MM.1S (cell line): ENCODE measurements around the gene ACBD5.

Experiments
- DNase-seq: peaks from one replicate; pipeline ENCODE4 v3.0.0-alpha.2; 2015
- H2AFZ ChIP-seq: fragments of 300-600 bp; sonication (generic); 2 replicates; pipeline ENCODE4 v1.6.0; 2016; ENCODE audit warnings: antibody characterized with exemption, low read length
- H3F3A ChIP-seq: fragments of 300-600 bp; sonication (generic); 2 replicates; pipeline ENCODE4 v1.6.1; 2016; ENCODE audit warnings: mild to moderate bottlenecking, antibody characterized with exemption, low read length, moderate library complexity, mixed read lengths; ENCODE audit not compliant: insufficient read depth
- H3K27ac ChIP-seq: fragments of 300-600 bp; sonication (generic); 2 replicates; pipeline ENCODE4 v1.5.1; 2016; ENCODE audit warnings: mild to moderate bottlenecking, low read length
- H3K27me3 ChIP-seq: fragments of 300-600 bp; sonication (generic); replicated peaks from 2 replicates; pipeline ENCODE4 v1.6.0; 2016; ENCODE audit warnings: low read length; ENCODE audit not compliant: insufficient read depth
- H3K36me3 ChIP-seq: fragments of 300-600 bp; sonication (generic); replicated peaks from 2 replicates; pipeline ENCODE4 v1.6.1; 2016; ENCODE audit warnings: mild to moderate bottlenecking, low read length, mixed read lengths; ENCODE audit not compliant: insufficient read depth
- H3K4me1 ChIP-seq: fragments of 300-600 bp; sonication (generic); 2 replicates; pipeline ENCODE4 v1.6.1; 2016; ENCODE audit warnings: low read length, mixed read lengths
- H3K4me2 ChIP-seq: fragments of 300-600 bp; sonication (generic); 2 replicates; pipeline ENCODE4 v1.6.0; 2016; ENCODE audit warnings: low read depth, low read length
- H3K4me3 ChIP-seq: fragments of 300-600 bp; sonication (generic); 2 replicates; pipeline ENCODE4 v1.5.1; 2016; ENCODE audit warnings: low read length, mixed read lengths
- H3K79me2 ChIP-seq: fragments of 300-600 bp; sonication (generic); 2 replicates; pipeline ENCODE4 v1.6.1; 2016; ENCODE audit warnings: mixed run types, low read length, mixed read lengths
- H3K9ac ChIP-seq: fragments of 300-600 bp; sonication (generic); 2 replicates; pipeline ENCODE4 v1.6.1; 2016; ENCODE audit warnings: low read length, mixed read lengths
- H3K9me2 ChIP-seq: fragments of 300-600 bp; sonication (generic); replicated peaks from 2 replicates; pipeline ENCODE4 v1.6.1; 2016; ENCODE audit warnings: mild to moderate bottlenecking, low read length, mixed read lengths; ENCODE audit not compliant: insufficient read depth
- H3K9me3 ChIP-seq: fragments of 300-600 bp; sonication (generic); replicated peaks from 2 replicates; pipeline ENCODE4 v1.6.1; 2016; ENCODE audit warnings: mild to moderate bottlenecking, low read length, mixed read lengths; ENCODE audit not compliant: insufficient read depth
- H4K20me1 ChIP-seq: fragments of 300-600 bp; sonication (generic); 2 replicates; pipeline ENCODE4 v1.6.1; 2016; ENCODE audit warnings: mild to moderate bottlenecking, low read length, moderate library complexity, mixed read lengths; ENCODE audit not compliant: insufficient read depth
- CTCF ChIP-seq: fragments of 300-600 bp; sonication (generic); IDR thresholded peaks from 2 replicates; pipeline ENCODE4 v1.5.1; 2016; ENCODE audit warnings: antibody characterized with exemption, low read length, mixed read lengths
- EZH2 ChIP-seq: fragments of 300-600 bp; sonication (generic); optimal IDR thresholded peaks from 2 replicates; pipeline ENCODE3; 2017; ENCODE audit warnings: low read depth, mild to moderate bottlenecking, antibody characterized with exemption, low read length, mixed read lengths
- EZH2phosphoT487 ChIP-seq: fragments of 300-600 bp; sonication (generic); IDR thresholded peaks from 2 replicates; pipeline ENCODE4 v1.6.1; 2018; ENCODE audit warnings: antibody characterized with exemption, low read length

The ACBD5 gene

GRCh38 chr10:27247441-27247840 lies 6.8 kb upstream of the ACBD5 start:
- no peak for TF ChIP-seq CTCF
- TF ChIP-seq EZH2 = no peak
- TF ChIP-seq EZH2phosphoT487 = no peak
- no peak overlapping the region for H3K4me2 ChIP-seq
- peaks cover 6% of the 10 kb centered on the region; the same call in 1 of the 2 replicates for H3K4me1 ChIP-seq
- peaks cover 7% of the 10 kb centered on the region for H3K79me2 ChIP-seq
- H3K27ac ChIP-seq = no peak overlapping the region
- peaks cover 8% of the 10 kb centered on the region for H3F3A ChIP-seq
- H3K9me2 ChIP-seq = no peaks in the 10 kb centered on the region
- no peaks in the 10 kb centered on the region for H4K20me1 ChIP-seq
- DNase-seq = no peak
- H3K4me3 ChIP-seq = no peak overlapping the region
- no peaks in the 10 kb centered on the region for H3K36me3 ChIP-seq
- H3K9me3 ChIP-seq = no peaks in the 10 kb centered on the region
- no peaks in the 10 kb centered on the region for H3K27me3 ChIP-seq
- no peak overlapping the region for H2AFZ ChIP-seq
- no peak overlapping the region for H3K9ac ChIP-seq

GRCh38 chr10:27247006-27247405 lies 6.4 kb upstream of the ACBD5 start:
- TF ChIP-seq EZH2phosphoT487 (no peak), CTCF (no peak), EZH2 (no peak)
- H3K9ac ChIP-seq = no peak overlapping the region
- H3K27me3 ChIP-seq = no peaks in the 10 kb centered on the region
- H3K9me2 ChIP-seq = no peaks in the 10 kb centered on the region
- H4K20me1 ChIP-seq = no peaks in the 10 kb centered on the region
- peaks cover 6% of the 10 kb centered on the region; the same call in 1 of the 2 replicates for H3K4me1 ChIP-seq
- no peak overlapping the region for H3K4me2 ChIP-seq
- peaks cover 7% of the 10 kb centered on the region for H3K79me2 ChIP-seq
- DNase-seq = no peak
- no peaks in the 10 kb centered on the region for H3K9me3 ChIP-seq
- H3K4me3 ChIP-seq = no peak overlapping the region
- H3F3A ChIP-seq = peaks cover 12% of the 10 kb centered on the region
- H2AFZ ChIP-seq = no peak overlapping the region
- H3K36me3 ChIP-seq = no peaks in the 10 kb centered on the region
- H3K27ac ChIP-seq = no peak overlapping the region

GRCh38 chr10:27245836-27246235 lies 5.2 kb upstream of the ACBD5 start:
- DNase-seq = no peak
- Histone ChIP-seq H3K9ac (no peak overlapping the region), H3K36me3 (no peaks in the 10 kb centered on the region), H3K27me3 (no peaks in the 10 kb centered on the region), H3K4me1 (peaks cover 6% of the 10 kb centered on the region; the same call in 1 of the 2 replicates), H3F3A (peaks cover 22% of the 10 kb centered on the region), H2AFZ (no peak overlapping the region), H3K27ac (no peak overlapping the region), H3K9me3 (no peaks in the 10 kb centered on the region), H4K20me1 (no peaks in the 10 kb centered on the region), H3K4me3 (no peak overlapping the region), H3K79me2 (peaks cover 7% of the 10 kb centered on the region), H3K4me2 (no peak overlapping the region), H3K9me2 (no peaks in the 10 kb centered on the region)
- no peak for TF ChIP-seq CTCF
- TF ChIP-seq EZH2 = no peak
- no peak for TF ChIP-seq EZH2phosphoT487
